Body of pancreas (tissue), 4 donors: ENCODE results near the gene MYO1G. TPM values are rescaled to one million over a fixed set of nuclear protein-coding genes. Genes with fewer than 3 reads are reported as not detected.

ENCODE experiments used
- ATAC-seq: fragments of 150-250 bp; one replicate; pipeline ENCODE4 v1.9.1; 2016
- DNase-seq, 4 donors: peaks; one replicate each; pipeline ENCODE4 v3.0.0-alpha.2; 2019
- H3K27ac ChIP-seq, 4 donors: fragments of 200-600 bp; sonication (generic); 1 replicate in 3 of 4; 2 replicates in 1 of 4; pipeline versions ENCODE4 v1.5.1 to v1.6.1; 2016 to 2019; ENCODE audit warnings: mild to moderate bottlenecking in 1 of 4, mixed read lengths in 1 of 4, moderate library complexity in 1 of 4
- H3K27me3 ChIP-seq, 2 donors: fragments of 200-600 bp; sonication (generic); one replicate each; pipeline ENCODE4 v1.6.0; 2016; ENCODE audit warnings: mild to moderate bottlenecking in 1 of 2
- H3K36me3 ChIP-seq, 2 donors: fragments of 200-600 bp; sonication (generic); replicated peaks in 1 of 2; 2 replicates each; pipeline ENCODE4 v1.5.1; 2016; ENCODE audit warnings: low read depth in 2 of 2; ENCODE audit not compliant: insufficient read depth in 1 of 2
- H3K4me1 ChIP-seq: fragments of 200-600 bp; sonication (generic); one replicate; pipeline ENCODE4 v1.6.0; 2016
- H3K4me3 ChIP-seq, 2 donors: fragments of 200-600 bp; sonication (generic); 1 replicate in 1 of 2; 2 replicates in 1 of 2; pipeline ENCODE4 v1.5.1; 2016 to 2019
- H3K9me3 ChIP-seq, 3 donors: fragments of 200-600 bp; sonication (generic); 1 replicate in 2 of 3; 2 replicates in 1 of 3; pipeline ENCODE4 v1.5.1; 2016
- POLR2A ChIP-seq, 3 donors: fragments of 450-650 bp; IDR thresholded peaks; one replicate each; pipeline ENCODE4 v1.6.1; 2016; ENCODE audit warnings: antibody characterized with exemption in 3 of 3, mild to moderate bottlenecking in 2 of 3
- WGBS, 2 donors: methylation state at CpG; one replicate each; pipeline ENCODE4 v1.1.5; 2017; 5-methylcytosine and 5-hydroxymethylcytosine counted together
- intact Hi-C: fragments of 100-400 bp; cut with DNase I; formaldehyde crosslinking; loops from one replicate; pipeline ENCODE4 v1.15.1; 2023
- total RNA-seq, 2 donors: library from RNA; depleted of rRNA; stranded (reverse); fragments of >200 nt; gene quantifications; one replicate each; pipeline ENCODE4 v1.1.0, GENCODE V29; 2016
- TF ChIP-seq, protein P1 (sequence below), 7 experiments: fragments of 450-650 bp in 4 of 7; fragments of 200-600 bp in 3 of 7; sonication (generic) in 3 of 7; IDR thresholded peaks; one replicate each; pipeline ENCODE4 v1.5.1; 2016 to 2019; ENCODE audit warnings: antibody characterized with exemption in 7 of 7

MYO1G gene
- total RNA-seq, 2 donors from 2014 or later, result 2.3 to 3.3 TPM

DNA sequence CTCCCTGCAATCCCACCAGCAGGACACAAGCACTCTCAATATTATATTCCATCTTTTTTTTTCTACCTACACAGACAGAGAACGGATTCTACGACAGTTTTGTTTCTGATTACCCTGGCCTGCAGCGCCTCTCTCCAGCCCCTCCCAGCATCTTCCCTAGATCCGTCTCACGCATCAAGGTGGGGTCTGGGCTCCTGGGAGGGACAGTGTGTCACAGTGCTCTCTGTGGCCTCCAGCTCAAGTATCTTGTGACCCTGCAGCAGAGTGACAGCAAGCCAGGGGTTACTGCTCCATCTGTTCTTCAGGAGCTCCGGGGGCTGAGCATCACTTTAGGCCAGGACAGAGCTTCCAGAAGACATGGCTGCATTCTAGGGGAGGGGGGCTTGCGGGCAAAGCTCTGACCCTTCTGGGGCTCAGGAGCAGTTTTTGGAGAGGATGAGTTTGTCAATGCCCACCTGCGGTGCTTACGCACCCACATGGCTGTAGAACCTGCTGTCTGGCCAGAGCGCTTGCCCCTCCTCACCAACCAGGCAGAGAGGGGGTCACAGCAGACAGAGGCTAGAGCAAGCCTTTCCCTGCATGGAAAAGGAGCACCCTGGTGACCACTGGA, 22.6 kb downstream of the MYO1G start:
- Histone ChIP-seq H3K27ac (no peak overlapping the region), H3K27me3 (no peaks in the 10 kb centered on the region), H3K9me3 (no peaks in the 10 kb centered on the region), H3K36me3 (no peaks in the 10 kb centered on the region), H3K4me1 (no peaks in the 10 kb centered on the region), H3K4me3 (no peak overlapping the region)
- DNase-seq (no peak), ATAC-seq (no peak)
- WGBS, 2 donors, result 86 to 91% methylated on average over 6 to 10 of the region's 10 CpGs
- intact Hi-C loops, result no loop called here
- no peak for TF ChIP-seq POLR2A (IDR thresholded peaks at IDR 0.05)
- TF ChIP-seq, protein P1, sequence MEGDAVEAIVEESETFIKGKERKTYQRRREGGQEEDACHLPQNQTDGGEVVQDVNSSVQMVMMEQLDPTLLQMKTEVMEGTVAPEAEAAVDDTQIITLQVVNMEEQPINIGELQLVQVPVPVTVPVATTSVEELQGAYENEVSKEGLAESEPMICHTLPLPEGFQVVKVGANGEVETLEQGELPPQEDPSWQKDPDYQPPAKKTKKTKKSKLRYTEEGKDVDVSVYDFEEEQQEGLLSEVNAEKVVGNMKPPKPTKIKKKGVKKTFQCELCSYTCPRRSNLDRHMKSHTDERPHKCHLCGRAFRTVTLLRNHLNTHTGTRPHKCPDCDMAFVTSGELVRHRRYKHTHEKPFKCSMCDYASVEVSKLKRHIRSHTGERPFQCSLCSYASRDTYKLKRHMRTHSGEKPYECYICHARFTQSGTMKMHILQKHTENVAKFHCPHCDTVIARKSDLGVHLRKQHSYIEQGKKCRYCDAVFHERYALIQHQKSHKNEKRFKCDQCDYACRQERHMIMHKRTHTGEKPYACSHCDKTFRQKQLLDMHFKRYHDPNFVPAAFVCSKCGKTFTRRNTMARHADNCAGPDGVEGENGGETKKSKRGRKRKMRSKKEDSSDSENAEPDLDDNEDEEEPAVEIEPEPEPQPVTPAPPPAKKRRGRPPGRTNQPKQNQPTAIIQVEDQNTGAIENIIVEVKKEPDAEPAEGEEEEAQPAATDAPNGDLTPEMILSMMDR (IDR thresholded peaks at IDR 0.05), result no peak

DNA sequence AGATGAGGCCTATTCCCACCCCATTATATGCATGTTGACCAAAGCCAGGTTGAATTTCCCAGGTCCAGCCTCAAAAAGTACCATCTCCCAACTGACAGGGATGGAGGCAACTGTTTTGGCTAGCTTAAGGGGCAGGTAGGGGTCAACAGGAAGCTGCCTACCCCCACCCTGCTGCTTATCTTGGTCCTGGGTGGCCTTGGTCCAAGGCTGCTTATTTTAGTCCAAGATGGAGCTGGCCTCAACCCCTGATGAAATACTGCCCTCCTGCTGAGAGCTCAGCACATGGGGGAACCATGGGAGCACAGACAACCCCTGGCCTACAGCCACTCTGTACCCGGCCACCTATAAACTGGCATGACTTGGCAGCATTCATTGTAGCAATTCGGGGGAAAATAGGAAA, 23.1 kb downstream of the MYO1G start:
- TF ChIP-seq POLR2A (IDR thresholded peaks at IDR 0.05), result no peak
- TF ChIP-seq, protein P1 (IDR thresholded peaks at IDR 0.05), result no peak
- no peaks in the 10 kb centered on the region for H3K36me3 ChIP-seq
- H3K4me3 ChIP-seq, result no peak overlapping the region
- DNase-seq (no peak), ATAC-seq (no peak)
- H3K27me3 ChIP-seq, result no peaks in the 10 kb centered on the region
- intact Hi-C loops, result no loop called here
- H3K4me1 ChIP-seq, result no peaks in the 10 kb centered on the region
- whole genome bisulfite sequencing, 2 donors, result 36 to 52% methylated on average over 2 of the region's 2 CpGs
- H3K27ac ChIP-seq, result no peak overlapping the region
- no peaks in the 10 kb centered on the region for H3K9me3 ChIP-seq

DNA sequence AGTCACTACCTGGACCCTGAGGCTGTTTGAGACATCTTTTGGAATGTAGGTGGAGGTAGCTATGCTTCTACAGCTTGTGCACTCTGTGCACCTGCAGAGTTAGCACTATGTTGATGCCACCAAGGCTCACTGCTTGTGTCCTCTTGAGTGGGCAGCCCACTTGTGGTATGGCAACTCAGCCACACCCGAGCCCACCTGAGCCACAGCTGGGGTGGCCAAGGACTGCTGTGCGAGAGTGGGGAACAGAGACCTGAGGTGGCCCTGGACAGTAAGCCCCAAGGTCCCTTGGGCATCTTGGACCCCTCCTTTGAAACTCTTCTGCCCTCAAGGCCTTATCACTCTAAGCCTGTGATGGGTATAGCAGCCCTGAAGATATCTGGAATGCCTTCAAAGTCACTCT, 25.7 kb downstream of the MYO1G start:
- DNase-seq (no peak), ATAC-seq (no peak)
- TF ChIP-seq POLR2A (IDR thresholded peaks at IDR 0.05), result no peak
- TF ChIP-seq, protein P1 (IDR thresholded peaks at IDR 0.05), result no peak
- Histone ChIP-seq H3K27me3 (no peaks in the 10 kb centered on the region), H3K9me3 (no peaks in the 10 kb centered on the region), H3K36me3 (no peaks in the 10 kb centered on the region), H3K27ac (no peak overlapping the region), H3K4me3 (no peak overlapping the region), H3K4me1 (no peaks in the 10 kb centered on the region)
- 79 to 82% methylated on average over 2 of the region's 2 CpGs for WGBS, 2 donors
- intact Hi-C loops, result no loop called here

DNA sequence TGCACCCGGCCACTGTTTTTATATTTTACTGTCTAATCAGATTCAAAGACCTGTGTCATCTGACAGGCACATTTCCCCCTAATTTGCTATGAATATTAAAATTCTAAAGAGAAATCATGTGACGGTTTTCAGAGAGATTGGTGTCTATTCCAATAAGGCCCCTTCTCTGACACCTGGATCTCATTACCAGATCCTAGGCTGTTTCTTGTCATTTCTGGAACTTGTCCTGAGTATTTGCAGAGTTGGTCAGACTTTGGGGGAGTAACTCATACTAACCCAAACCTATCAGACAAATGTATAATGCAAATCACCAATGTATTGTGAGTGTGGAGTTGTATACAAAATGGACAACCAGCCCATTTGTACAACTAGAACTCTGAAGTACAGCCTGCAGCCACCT, 29.5 kb downstream of the MYO1G start:
- DNase-seq (no peak), ATAC-seq (no peak)
- intact Hi-C loops, result no loop called here
- 76 to 78% methylated on average over 2 of the region's 2 CpGs for WGBS, 2 donors
- H3K27ac ChIP-seq, result no peak overlapping the region
- no peak overlapping the region for H3K4me3 ChIP-seq
- no peak for TF ChIP-seq POLR2A (IDR thresholded peaks at IDR 0.05)
- TF ChIP-seq, protein P1 (IDR thresholded peaks at IDR 0.05), result no peak
- H3K27me3 ChIP-seq, result no peaks in the 10 kb centered on the region
- H3K9me3 ChIP-seq, result no peaks in the 10 kb centered on the region
- H3K36me3 ChIP-seq, result no peaks in the 10 kb centered on the region
- no peaks in the 10 kb centered on the region for H3K4me1 ChIP-seq

DNA sequence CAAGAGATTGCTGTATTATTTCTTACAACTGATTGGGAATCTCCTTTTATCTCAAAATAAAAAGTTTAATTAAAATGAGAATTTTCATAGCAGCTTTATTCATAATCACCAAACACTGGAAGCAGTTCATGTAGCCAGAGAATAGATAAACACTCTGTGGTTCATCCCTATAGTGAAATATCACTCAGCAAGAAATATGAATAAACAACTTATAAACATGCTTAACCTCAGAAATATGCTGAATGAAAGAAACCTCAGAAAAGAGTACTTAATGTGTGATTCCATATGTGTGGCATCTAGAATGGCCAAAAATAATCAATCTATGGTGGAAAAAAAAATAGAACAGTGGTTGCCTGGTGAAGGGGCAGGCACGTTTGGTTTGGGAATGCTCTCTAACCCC, 33.3 kb downstream of the MYO1G start:
- Histone ChIP-seq H3K36me3 (no peaks in the 10 kb centered on the region), H3K9me3 (no peaks in the 10 kb centered on the region), H3K4me1 (no peaks in the 10 kb centered on the region), H3K27me3 (no peaks in the 10 kb centered on the region), H3K4me3 (no peak overlapping the region), H3K27ac (no peak overlapping the region)
- no peak for DNase-seq
- no peak for ATAC-seq
- TF ChIP-seq, protein P1 (IDR thresholded peaks at IDR 0.05), result no peak
- no peak for TF ChIP-seq POLR2A (IDR thresholded peaks at IDR 0.05)
- intact Hi-C loops, result no loop called here
- 46 to 52% methylated on average over 1 of the region's 1 CpG for WGBS, 2 donors
